ENCODE data around the gene EIF4E1B.
"Not testable (repeated sequence)": the region's sequence is repeated elsewhere in the genome, so short reads cannot be mapped to it uniquely, and the experiment has no call there.

The EIF4E1B gene

DNA sequence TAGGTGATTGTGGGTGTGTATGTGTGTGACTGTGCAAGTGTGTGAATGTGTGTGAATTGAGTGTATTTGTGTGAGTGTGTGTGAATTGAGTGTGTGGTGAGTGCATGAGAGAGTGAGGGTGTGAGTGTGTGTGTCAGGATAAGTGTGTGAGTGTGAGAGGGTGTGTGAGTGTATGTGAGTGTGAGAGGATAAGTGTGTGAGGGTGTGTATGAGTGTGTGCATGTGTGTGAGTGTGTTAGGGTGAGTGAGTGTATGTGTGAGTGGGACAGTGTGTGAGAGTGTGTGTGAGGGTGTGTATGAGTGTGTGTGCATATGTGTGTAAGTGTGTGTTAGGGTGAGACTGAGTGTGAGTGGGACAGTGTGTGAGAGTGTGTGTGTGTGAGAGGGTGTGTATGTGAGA, 42.2 kb upstream of the EIF4E1B start:
- no peak overlapping the region for H2AFZ ChIP-seq (ENCODE audit: low read depth)
- H3K4me1 ChIP-seq (ENCODE audit: low read depth, poor library complexity, severe bottlenecking) = no peaks in the 10 kb centered on the region
- no peak overlapping the region for H3K27ac ChIP-seq
- no peaks in the 10 kb centered on the region for H4K20me1 ChIP-seq (ENCODE audit: insufficient read depth)
- H3K36me3 ChIP-seq (ENCODE audit: insufficient read depth) = no peaks in the 10 kb centered on the region
- no peak overlapping the region for H3K4me3 ChIP-seq (IDR thresholded peaks at IDR 0.05; ENCODE audit: insufficient read depth, low read depth, low read length)
- TF ChIP-seq, protein P1, sequence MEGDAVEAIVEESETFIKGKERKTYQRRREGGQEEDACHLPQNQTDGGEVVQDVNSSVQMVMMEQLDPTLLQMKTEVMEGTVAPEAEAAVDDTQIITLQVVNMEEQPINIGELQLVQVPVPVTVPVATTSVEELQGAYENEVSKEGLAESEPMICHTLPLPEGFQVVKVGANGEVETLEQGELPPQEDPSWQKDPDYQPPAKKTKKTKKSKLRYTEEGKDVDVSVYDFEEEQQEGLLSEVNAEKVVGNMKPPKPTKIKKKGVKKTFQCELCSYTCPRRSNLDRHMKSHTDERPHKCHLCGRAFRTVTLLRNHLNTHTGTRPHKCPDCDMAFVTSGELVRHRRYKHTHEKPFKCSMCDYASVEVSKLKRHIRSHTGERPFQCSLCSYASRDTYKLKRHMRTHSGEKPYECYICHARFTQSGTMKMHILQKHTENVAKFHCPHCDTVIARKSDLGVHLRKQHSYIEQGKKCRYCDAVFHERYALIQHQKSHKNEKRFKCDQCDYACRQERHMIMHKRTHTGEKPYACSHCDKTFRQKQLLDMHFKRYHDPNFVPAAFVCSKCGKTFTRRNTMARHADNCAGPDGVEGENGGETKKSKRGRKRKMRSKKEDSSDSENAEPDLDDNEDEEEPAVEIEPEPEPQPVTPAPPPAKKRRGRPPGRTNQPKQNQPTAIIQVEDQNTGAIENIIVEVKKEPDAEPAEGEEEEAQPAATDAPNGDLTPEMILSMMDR (conservative IDR thresholded peaks at IDR 0.05; ENCODE audit: low read depth, low read length) = no peak
- no peak overlapping the region for H3K9ac ChIP-seq
- no peak overlapping the region for H3K4me2 ChIP-seq
- H3K79me2 ChIP-seq (ENCODE audit: insufficient read depth, low read depth) = no peaks in the 10 kb centered on the region
- no peaks in the 10 kb centered on the region for H3K27me3 ChIP-seq (ENCODE audit: insufficient read depth, low read depth)

DNA sequence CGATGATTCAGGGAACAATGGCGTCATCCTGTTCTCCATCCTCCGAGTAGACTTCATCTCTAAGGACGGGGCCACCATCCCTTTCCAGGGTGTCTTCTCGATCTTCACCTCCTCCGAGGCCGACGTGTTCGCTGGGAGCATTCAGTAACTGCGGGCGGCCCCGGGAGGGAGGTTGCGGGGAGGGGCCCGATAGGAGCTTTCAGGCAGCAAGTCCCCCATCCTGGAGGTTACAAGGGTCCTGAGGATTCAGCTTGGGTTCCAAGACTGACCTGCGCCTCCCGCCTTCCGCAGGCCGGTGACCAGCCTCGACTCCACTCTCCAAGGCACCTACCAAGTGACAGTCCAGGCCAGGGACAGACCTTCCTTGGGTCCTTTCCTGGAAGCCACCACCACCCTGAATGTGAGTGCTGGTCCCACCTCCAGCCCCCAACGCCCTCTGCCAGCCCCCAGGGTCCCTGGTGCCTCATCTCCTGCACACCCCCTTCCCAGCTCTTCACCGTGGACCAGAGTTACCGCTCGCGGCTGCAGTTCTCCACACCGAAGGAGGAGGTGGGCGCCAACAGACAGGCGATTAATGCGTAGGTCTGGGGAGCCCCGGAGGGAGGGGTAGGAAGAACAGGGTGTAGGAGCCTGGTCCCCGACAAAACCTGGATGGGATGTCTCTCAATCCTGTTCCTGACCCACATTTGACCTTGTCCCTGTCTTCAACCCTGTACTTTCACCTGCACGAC, 41.3 kb upstream of the EIF4E1B start:
- Histone ChIP-seq H3K4me1 (ENCODE audit: low read depth, poor library complexity, severe bottlenecking) (no peaks in the 10 kb centered on the region), H3K4me3 (IDR thresholded peaks at IDR 0.05; ENCODE audit: insufficient read depth, low read depth, low read length) (no peak overlapping the region), H3K4me2 (no peak overlapping the region), H3K27ac (no peak overlapping the region), H4K20me1 (ENCODE audit: insufficient read depth) (no peaks in the 10 kb centered on the region), H2AFZ (ENCODE audit: low read depth) (no peak overlapping the region), H3K36me3 (ENCODE audit: insufficient read depth) (no peaks in the 10 kb centered on the region), H3K27me3 (ENCODE audit: insufficient read depth, low read depth) (no peaks in the 10 kb centered on the region), H3K79me2 (ENCODE audit: insufficient read depth, low read depth) (no peaks in the 10 kb centered on the region), H3K9ac (no peak overlapping the region)
- TF ChIP-seq, protein P1 (conservative IDR thresholded peaks at IDR 0.05; ENCODE audit: low read depth, low read length) = no peak

DNA sequence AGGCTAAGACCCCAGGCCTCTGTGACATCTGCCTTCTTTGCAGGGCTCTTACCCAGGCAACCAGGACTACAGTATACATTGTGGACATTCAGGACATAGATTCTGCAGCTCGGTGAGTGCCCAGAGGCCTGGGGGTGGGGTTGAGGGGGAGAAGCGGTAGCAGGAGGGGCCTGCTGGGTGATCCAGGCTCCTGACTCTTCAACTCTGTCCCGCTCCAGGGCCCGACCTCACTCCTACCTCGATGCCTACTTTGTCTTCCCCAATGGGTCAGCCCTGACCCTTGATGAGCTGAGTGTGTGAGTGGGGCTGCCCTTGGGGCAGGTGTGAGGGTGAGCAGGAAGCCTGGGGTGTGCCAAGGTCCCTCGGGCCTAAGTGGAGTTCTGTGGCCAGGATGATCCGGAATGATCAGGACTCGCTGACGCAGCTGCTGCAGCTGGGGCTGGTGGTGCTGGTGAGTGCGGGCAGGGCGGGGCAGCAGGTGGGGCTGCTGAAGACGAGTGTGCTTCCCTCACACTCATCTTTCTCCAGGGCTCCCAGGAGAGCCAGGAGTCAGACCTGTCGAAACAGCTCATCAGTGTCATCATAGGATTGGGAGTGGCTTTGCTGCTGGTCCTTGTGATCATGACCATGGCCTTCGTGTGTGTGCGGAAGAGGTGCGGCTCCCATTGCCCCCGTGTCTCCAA, 40.3 kb upstream of the EIF4E1B start:
- H3K4me3 ChIP-seq (IDR thresholded peaks at IDR 0.05; ENCODE audit: insufficient read depth, low read depth, low read length) = no peak overlapping the region
- no peaks in the 10 kb centered on the region for H3K27me3 ChIP-seq (ENCODE audit: insufficient read depth, low read depth)
- TF ChIP-seq, protein P1 (conservative IDR thresholded peaks at IDR 0.05; ENCODE audit: low read depth, low read length) = no peak
- H3K79me2 ChIP-seq (ENCODE audit: insufficient read depth, low read depth) = no peaks in the 10 kb centered on the region
- no peaks in the 10 kb centered on the region for H3K36me3 ChIP-seq (ENCODE audit: insufficient read depth)
- no peak overlapping the region for H3K9ac ChIP-seq
- H3K4me2 ChIP-seq = no peak overlapping the region
- H2AFZ ChIP-seq (ENCODE audit: low read depth) = no peak overlapping the region
- no peak overlapping the region for H3K27ac ChIP-seq
- H4K20me1 ChIP-seq (ENCODE audit: insufficient read depth) = no peaks in the 10 kb centered on the region
- H3K4me1 ChIP-seq (ENCODE audit: low read depth, poor library complexity, severe bottlenecking) = no peaks in the 10 kb centered on the region

DNA sequence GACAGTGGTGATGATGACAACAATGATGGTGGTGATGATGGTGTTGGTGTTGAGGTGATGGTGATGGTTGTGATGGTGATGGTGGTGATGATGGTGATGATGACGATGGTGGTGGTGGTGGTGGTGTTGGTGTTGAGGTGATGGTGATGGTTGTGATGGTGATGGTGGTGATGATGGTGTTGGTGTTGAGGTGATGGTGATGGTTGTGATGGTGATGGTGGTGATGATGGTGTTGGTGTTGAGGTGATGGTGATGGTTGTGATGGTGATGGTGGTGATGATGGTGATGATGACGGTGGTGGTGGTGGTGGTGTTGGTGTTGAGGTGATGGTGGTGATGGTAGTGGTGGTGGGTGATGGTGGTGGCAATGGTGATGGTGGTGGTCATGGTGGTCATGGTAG, 38.8 kb upstream of the EIF4E1B start:
- H3K9ac ChIP-seq; H3K4me3 ChIP-seq (IDR thresholded peaks at IDR 0.05; ENCODE audit: insufficient read depth, low read depth, low read length); H3K79me2 ChIP-seq (ENCODE audit: insufficient read depth, low read depth); H2AFZ ChIP-seq (ENCODE audit: low read depth); H3K4me1 ChIP-seq (ENCODE audit: low read depth, poor library complexity, severe bottlenecking); H3K27ac ChIP-seq; H3K4me2 ChIP-seq; H3K36me3 ChIP-seq (ENCODE audit: insufficient read depth); H3K27me3 ChIP-seq (ENCODE audit: insufficient read depth, low read depth); H4K20me1 ChIP-seq (ENCODE audit: insufficient read depth): not testable (repeated sequence)

DNA sequence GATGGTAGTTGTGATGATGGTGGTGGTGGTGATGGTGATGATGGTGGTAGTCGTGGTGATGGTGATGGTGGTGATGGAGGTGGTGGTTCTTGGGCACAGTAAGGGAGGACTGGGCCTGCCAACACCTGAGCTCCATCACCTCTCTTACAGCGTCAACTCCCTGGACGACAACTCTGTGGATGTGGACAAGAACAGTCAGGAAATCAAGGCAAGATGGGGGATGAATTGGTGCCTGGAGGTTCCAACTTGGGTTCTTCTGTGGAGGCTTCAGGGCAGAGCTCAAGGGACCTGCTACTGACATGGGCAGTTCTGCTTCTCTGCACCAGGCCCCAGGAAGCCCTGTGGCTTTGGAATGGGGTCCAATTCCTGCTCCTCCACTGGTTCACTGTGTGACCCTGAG, 37.9 kb upstream of the EIF4E1B start:
- Histone ChIP-seq H4K20me1 (ENCODE audit: insufficient read depth) (no peaks in the 10 kb centered on the region), H3K4me3 (IDR thresholded peaks at IDR 0.05; ENCODE audit: insufficient read depth, low read depth, low read length) (no peak overlapping the region), H3K27ac (no peak overlapping the region), H2AFZ (ENCODE audit: low read depth) (no peak overlapping the region), H3K79me2 (ENCODE audit: insufficient read depth, low read depth) (no peaks in the 10 kb centered on the region), H3K27me3 (ENCODE audit: insufficient read depth, low read depth) (no peaks in the 10 kb centered on the region), H3K36me3 (ENCODE audit: insufficient read depth) (no peaks in the 10 kb centered on the region), H3K4me2 (no peak overlapping the region), H3K9ac (no peak overlapping the region), H3K4me1 (ENCODE audit: low read depth, poor library complexity, severe bottlenecking) (no peaks in the 10 kb centered on the region)
- TF ChIP-seq, protein P1 (conservative IDR thresholded peaks at IDR 0.05; ENCODE audit: low read depth, low read length) = no peak
